IPS-15b (cell line): Measurements from ENCODE around the gene FRMD4A.

Experiments used
- H3K27me3 ChIP-seq: one replicate; pipeline ENCODE4 v1.6.1; 2013; ENCODE audit warnings: low read length; ENCODE audit not compliant: control insufficient read depth, insufficient read depth
- H3K36me3 ChIP-seq: one replicate; pipeline ENCODE4 v1.6.1; 2013; ENCODE audit warnings: low read length; ENCODE audit not compliant: control insufficient read depth, insufficient read depth
- H3K4me1 ChIP-seq: one replicate; pipeline ENCODE4 v1.6.1; 2013; ENCODE audit warnings: mild to moderate bottlenecking, low read length; ENCODE audit not compliant: control insufficient read depth, insufficient read depth
- H3K4me3 ChIP-seq: one replicate; pipeline ENCODE4 v1.5.1; 2013; ENCODE audit warnings: low read depth, low read length
- H3K9ac ChIP-seq: one replicate; pipeline ENCODE4 v1.6.1; 2013; ENCODE audit warnings: low read depth, mild to moderate bottlenecking, low read length
- H3K9me3 ChIP-seq: one replicate; pipeline ENCODE4 v1.6.1; 2013; ENCODE audit warnings: mild to moderate bottlenecking, low read length; ENCODE audit not compliant: control insufficient read depth, insufficient read depth

Gene FRMD4A

GRCh38 chr10:13637303-13637856 lies 693.3 kb downstream of the FRMD4A start:
- Histone ChIP-seq H3K27me3 (no peaks in the 10 kb centered on the region), H3K4me1 (no peaks in the 10 kb centered on the region), H3K9ac (no peak overlapping the region), H3K4me3 (no peak overlapping the region), H3K9me3 (no peaks in the 10 kb centered on the region), H3K36me3 (no peaks in the 10 kb centered on the region)

GRCh38 chr10:13636776-13637175 lies 693.9 kb downstream of the FRMD4A start:
- H3K9ac ChIP-seq: no peak overlapping the region
- H3K27me3 ChIP-seq: no peaks in the 10 kb centered on the region
- no peaks in the 10 kb centered on the region for H3K4me1 ChIP-seq
- H3K9me3 ChIP-seq: no peaks in the 10 kb centered on the region
- no peak overlapping the region for H3K4me3 ChIP-seq
- no peaks in the 10 kb centered on the region for H3K36me3 ChIP-seq

GRCh38 chr10:13634207-13634606 lies 696.5 kb downstream of the FRMD4A start:
- Histone ChIP-seq H3K4me3 (no peak overlapping the region), H3K9me3 (no peaks in the 10 kb centered on the region), H3K27me3 (no peaks in the 10 kb centered on the region), H3K4me1 (no peaks in the 10 kb centered on the region), H3K9ac (no peak overlapping the region), H3K36me3 (no peaks in the 10 kb centered on the region)

- no peaks in the 10 kb centered on the region for H3K9me3 ChIP-seq
- no peaks in the 10 kb centered on the region for H3K27me3 ChIP-seq
- H3K9ac ChIP-seq: no peak overlapping the region
- H3K4me3 ChIP-seq: no peak overlapping the region
- peaks cover under 1% of the 10 kb centered on the region for H3K4me1 ChIP-seq
- no peaks in the 10 kb centered on the region for H3K36me3 ChIP-seq
These were observed 697.0 kb downstream of the FRMD4A start for GRCh38 chr10:13633689-13634088.

- Histone ChIP-seq H3K4me1 (peaks cover 6% of the 10 kb centered on the region), H3K4me3 (no peak overlapping the region), H3K9me3 (no peaks in the 10 kb centered on the region), H3K27me3 (no peaks in the 10 kb centered on the region), H3K36me3 (no peaks in the 10 kb centered on the region), H3K9ac (no peak overlapping the region)
These were observed 697.8 kb downstream of the FRMD4A start for GRCh38 chr10:13632884-13633440.

GRCh38 chr10:13632440-13632839 lies 698.3 kb downstream of the FRMD4A start:
- no peak overlapping the region for H3K9ac ChIP-seq
- H3K36me3 ChIP-seq: no peaks in the 10 kb centered on the region
- H3K27me3 ChIP-seq: no peaks in the 10 kb centered on the region
- no peak overlapping the region for H3K4me3 ChIP-seq
- no peaks in the 10 kb centered on the region for H3K9me3 ChIP-seq
- H3K4me1 ChIP-seq: peaks cover 12% of the 10 kb centered on the region

GRCh38 chr10:13631594-13631993 lies 699.1 kb downstream of the FRMD4A start:
- no peaks in the 10 kb centered on the region for H3K36me3 ChIP-seq
- no peaks in the 10 kb centered on the region for H3K9me3 ChIP-seq
- H3K27me3 ChIP-seq: no peaks in the 10 kb centered on the region
- no peak overlapping the region for H3K9ac ChIP-seq
- peaks cover 17% of the 10 kb centered on the region for H3K4me1 ChIP-seq
- H3K4me3 ChIP-seq: no peak overlapping the region

GRCh38 chr10:13630231-13630630 lies 700.5 kb downstream of the FRMD4A start:
- Histone ChIP-seq H3K9me3 (no peaks in the 10 kb centered on the region), H3K4me1 (peaks cover 17% of the 10 kb centered on the region), H3K9ac (no peak overlapping the region), H3K36me3 (no peaks in the 10 kb centered on the region), H3K27me3 (no peaks in the 10 kb centered on the region), H3K4me3 (no peak overlapping the region)

GRCh38 chr10:13629116-13629515 lies 701.6 kb downstream of the FRMD4A start:
- Histone ChIP-seq H3K27me3 (no peaks in the 10 kb centered on the region), H3K4me1 (peaks cover 17% of the 10 kb centered on the region), H3K36me3 (no peaks in the 10 kb centered on the region), H3K9me3 (no peaks in the 10 kb centered on the region), H3K9ac (no peak overlapping the region), H3K4me3 (no peak overlapping the region)

GRCh38 chr10:13628661-13629060 lies 702.1 kb downstream of the FRMD4A start:
- H3K27me3 ChIP-seq: no peaks in the 10 kb centered on the region
- no peaks in the 10 kb centered on the region for H3K36me3 ChIP-seq

GRCh38 chr10:13627459-13628310 lies 703.0 kb downstream of the FRMD4A start:
- Histone ChIP-seq H3K36me3 (no peaks in the 10 kb centered on the region), H3K4me3 (no peak overlapping the region), H3K4me1 (peaks cover 17% of the 10 kb centered on the region), H3K27me3 (no peaks in the 10 kb centered on the region), H3K9ac (no peak overlapping the region), H3K9me3 (no peaks in the 10 kb centered on the region)

More at GRCh38 chr10:13628661-13629060, 702.1 kb downstream of the FRMD4A start:
- H3K9me3 ChIP-seq: no peaks in the 10 kb centered on the region
- H3K9ac ChIP-seq: no peak overlapping the region
- H3K4me3 ChIP-seq: no peak overlapping the region
- H3K4me1 ChIP-seq: peaks cover 17% of the 10 kb centered on the region

GRCh38 chr10:13624630-13625029 lies 706.1 kb downstream of the FRMD4A start:
- Histone ChIP-seq H3K9me3 (no peaks in the 10 kb centered on the region), H3K4me3 (no peak overlapping the region), H3K4me1 (peaks cover 17% of the 10 kb centered on the region), H3K27me3 (no peaks in the 10 kb centered on the region), H3K9ac (no peak overlapping the region), H3K36me3 (no peaks in the 10 kb centered on the region)
